Cardiac fibroblast (primary cell): ENCODE measurements around the gene MAGI2.

Experiments used
- DNase-seq, 2 donors: peaks; one replicate each; pipeline versions ENCODE4 v3.0.0 to v3.0.0-alpha.2; 2010; ENCODE audit warnings: low read depth in 2 of 2
- H3K4me3 ChIP-seq, 2 donors: replicated peaks in 1 of 2; 1 replicate in 1 of 2; 2 replicates in 1 of 2; pipeline ENCODE4 v1.5.1; 2011; ENCODE audit warnings: low read depth in 2 of 2, low read length in 2 of 2, mild to moderate bottlenecking in 2 of 2, moderate library complexity in 1 of 2
- TF ChIP-seq, protein P1 (sequence below): IDR thresholded peaks from one replicate; pipeline ENCODE4 v1.5.1; 2011; ENCODE audit warnings: low read depth, mild to moderate bottlenecking, low read length, inconsistent platforms

MAGI2 gene

GRCh38 chr7:78712111-78712510 lies 741.4 kb downstream of the MAGI2 start:
- no peak overlapping the region for H3K4me3 ChIP-seq
- TF ChIP-seq, protein P1, sequence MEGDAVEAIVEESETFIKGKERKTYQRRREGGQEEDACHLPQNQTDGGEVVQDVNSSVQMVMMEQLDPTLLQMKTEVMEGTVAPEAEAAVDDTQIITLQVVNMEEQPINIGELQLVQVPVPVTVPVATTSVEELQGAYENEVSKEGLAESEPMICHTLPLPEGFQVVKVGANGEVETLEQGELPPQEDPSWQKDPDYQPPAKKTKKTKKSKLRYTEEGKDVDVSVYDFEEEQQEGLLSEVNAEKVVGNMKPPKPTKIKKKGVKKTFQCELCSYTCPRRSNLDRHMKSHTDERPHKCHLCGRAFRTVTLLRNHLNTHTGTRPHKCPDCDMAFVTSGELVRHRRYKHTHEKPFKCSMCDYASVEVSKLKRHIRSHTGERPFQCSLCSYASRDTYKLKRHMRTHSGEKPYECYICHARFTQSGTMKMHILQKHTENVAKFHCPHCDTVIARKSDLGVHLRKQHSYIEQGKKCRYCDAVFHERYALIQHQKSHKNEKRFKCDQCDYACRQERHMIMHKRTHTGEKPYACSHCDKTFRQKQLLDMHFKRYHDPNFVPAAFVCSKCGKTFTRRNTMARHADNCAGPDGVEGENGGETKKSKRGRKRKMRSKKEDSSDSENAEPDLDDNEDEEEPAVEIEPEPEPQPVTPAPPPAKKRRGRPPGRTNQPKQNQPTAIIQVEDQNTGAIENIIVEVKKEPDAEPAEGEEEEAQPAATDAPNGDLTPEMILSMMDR, result no peak
- DNase-seq, result no peak

- no peak overlapping the region for H3K4me3 ChIP-seq
- no peak for DNase-seq
- TF ChIP-seq, protein P1, result no peak
Observed at GRCh38 chr7:78709658-78710057, 743.8 kb downstream of the MAGI2 start.

GRCh38 chr7:78704504-78704903 lies 749.0 kb downstream of the MAGI2 start:
- TF ChIP-seq, protein P1, result no peak
- no peak for DNase-seq
- no peak overlapping the region for H3K4me3 ChIP-seq

GRCh38 chr7:78703391-78703790 lies 750.1 kb downstream of the MAGI2 start:
- H3K4me3 ChIP-seq, result no peak overlapping the region
- peak in 1 of 2 donors; percentile 18 for DNase-seq
- TF ChIP-seq, protein P1, result no peak

DNA sequence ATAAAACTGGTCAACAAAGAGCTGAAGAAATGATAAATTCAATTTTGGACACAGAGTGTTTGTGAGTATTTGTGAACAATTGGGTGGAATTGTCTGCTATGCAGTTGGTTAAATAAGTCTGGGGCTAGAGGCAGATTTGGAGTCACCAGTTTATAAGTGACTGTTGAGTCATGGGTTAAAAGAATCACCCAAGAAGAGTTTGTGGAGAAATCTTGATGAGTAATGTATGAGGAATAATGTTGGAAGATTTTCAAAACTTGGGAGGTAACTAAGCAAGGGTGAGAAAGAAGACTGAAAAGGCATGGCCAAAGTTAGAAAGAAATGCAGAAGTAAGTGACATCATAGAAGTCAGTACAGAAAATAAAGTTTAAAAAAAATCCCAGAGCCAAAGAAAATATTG lies 750.7 kb downstream of the MAGI2 start:
- TF ChIP-seq, protein P1, result no peak
- no peak overlapping the region for H3K4me3 ChIP-seq
- DNase-seq, result peak; percentile 86 to 93

- TF ChIP-seq, protein P1, result no peak
- no peak for DNase-seq
- H3K4me3 ChIP-seq, result no peak overlapping the region
Observed at GRCh38 chr7:78695826-78696225, 757.6 kb downstream of the MAGI2 start.

- no peak overlapping the region for H3K4me3 ChIP-seq
- TF ChIP-seq, protein P1, result no peak
- no peak for DNase-seq
Observed at GRCh38 chr7:78691584-78691983, 761.9 kb downstream of the MAGI2 start.
